Left ventricle myocardium inferior (tissue), 1 donor: ENCODE measurements around the gene SEMA6B. TPM values are rescaled to one million over a fixed set of nuclear protein-coding genes. Genes with fewer than 3 reads are reported as not detected.

Experiments
- DNase-seq: peaks from one replicate; pipeline ENCODE4 v3.0.0-alpha.2; 2020
- H3K27ac ChIP-seq: fragments of 200-600 bp; replicated peaks from 2 replicates; pipeline ENCODE4 v1.8.0; 2021
- H3K27me3 ChIP-seq: fragments of 200-600 bp; 2 replicates; pipeline ENCODE4 v1.8.0; 2021; ENCODE audit warnings: low read depth
- H3K36me3 ChIP-seq: fragments of 200-600 bp; 2 replicates; pipeline ENCODE4 v1.8.0; 2021
- H3K4me1 ChIP-seq: fragments of 200-600 bp; 2 replicates; pipeline ENCODE4 v1.8.0; 2021
- H3K4me3 ChIP-seq: fragments of 200-600 bp; 2 replicates; pipeline ENCODE4 v1.8.0; 2021; ENCODE audit warnings: mild to moderate bottlenecking, moderate library complexity
- H3K9me3 ChIP-seq: fragments of 200-600 bp; replicated peaks from 2 replicates; pipeline ENCODE4 v1.8.0; 2021
- CTCF ChIP-seq: fragments of 200-600 bp; IDR thresholded peaks from 2 replicates; pipeline ENCODE4 v1.8.0; 2021; ENCODE audit warnings: antibody characterized with exemption, mild to moderate bottlenecking, borderline replicate concordance
- intact Hi-C: fragments of 100-400 bp; cut with micrococcal nuclease; formaldehyde crosslinking; loops from one replicate; pipeline ENCODE4 v1.11.0; 2022
- total RNA-seq: library from RNA; stranded (reverse); fragmentation: NEBNext Ultra II Directional; extraction: Animal tissue kit (Norgen Biotek cat#: 25700); gene quantifications from one replicate; pipeline ENCODE4 v1.2.1, GENCODE V29; 2021
- donor health status: DM: no; HTN: yes; CAD: no; lungs with severe emphysema.

Gene SEMA6B
- total RNA-seq, 1 donor from 2014 or later, result 7.2 TPM

GRCh38 chr19:4557144-4557970 is 2.1 kb downstream of the SEMA6B start:
- intact Hi-C loops, result no loop called here
- DNase-seq, result no peak
- Histone ChIP-seq H3K4me3 (peak overlapping the region; percentile 66), H3K9me3 (no peaks in the 10 kb centered on the region), H3K4me1 (peaks cover 28% of the 10 kb centered on the region), H3K27me3 (peaks cover 4% of the 10 kb centered on the region), H3K27ac (no peak overlapping the region), H3K36me3 (peaks cover 16% of the 10 kb centered on the region)
- TF ChIP-seq CTCF, result no peak

- Histone ChIP-seq H3K4me3 (no peak overlapping the region), H3K27ac (no peak overlapping the region), H3K27me3 (peaks cover 4% of the 10 kb centered on the region), H3K4me1 (peaks cover 28% of the 10 kb centered on the region), H3K9me3 (no peaks in the 10 kb centered on the region), H3K36me3 (peaks cover 23% of the 10 kb centered on the region)
- intact Hi-C loops, result no loop called here
- DNase-seq, result no peak
- TF ChIP-seq CTCF, result no peak
Measured at GRCh38 chr19:4556597-4557127, 2.8 kb downstream of the SEMA6B start.

GRCh38 chr19:4555657-4556561 is 3.6 kb downstream of the SEMA6B start:
- Histone ChIP-seq H3K4me1 (peaks cover 28% of the 10 kb centered on the region), H3K4me3 (no peak overlapping the region), H3K27me3 (peaks cover 4% of the 10 kb centered on the region), H3K36me3 (peaks cover 26% of the 10 kb centered on the region), H3K27ac (no peak overlapping the region), H3K9me3 (no peaks in the 10 kb centered on the region)
- DNase-seq, result no peak
- no peak for TF ChIP-seq CTCF
- intact Hi-C loops, result no loop called here

- H3K9me3 ChIP-seq, result no peaks in the 10 kb centered on the region
- peaks cover 4% of the 10 kb centered on the region for H3K27me3 ChIP-seq
- no peak for DNase-seq
- peaks cover 22% of the 10 kb centered on the region for H3K4me1 ChIP-seq
- no peak for TF ChIP-seq CTCF
- H3K4me3 ChIP-seq, result no peak overlapping the region
- H3K27ac ChIP-seq, result no peak overlapping the region
- intact Hi-C loops, result no loop called here
- peaks cover 36% of the 10 kb centered on the region for H3K36me3 ChIP-seq
Measured at GRCh38 chr19:4554717-4555116, 4.8 kb downstream of the SEMA6B start.

GRCh38 chr19:4553775-4554174 is 5.7 kb downstream of the SEMA6B start:
- intact Hi-C loops, result loop anchor here (2.0 kb wide), 1 partner anchor 23 kb away; no protein-coding TSS in a partner anchor
- peaks cover 4% of the 10 kb centered on the region for H3K27me3 ChIP-seq
- TF ChIP-seq CTCF, result no peak
- no peaks in the 10 kb centered on the region for H3K9me3 ChIP-seq
- peaks cover 41% of the 10 kb centered on the region for H3K36me3 ChIP-seq
- H3K27ac ChIP-seq, result no peak overlapping the region
- no peak overlapping the region for H3K4me3 ChIP-seq
- DNase-seq, result no peak
- peaks cover 21% of the 10 kb centered on the region for H3K4me1 ChIP-seq
